ENCODE results near the gene ABI1. TPM values are rescaled to one million over a fixed set of nuclear protein-coding genes. Genes with fewer than 3 reads are reported as not detected.

The ABI1 gene
- total and polyA plus RNA-seq, 2 donors (not counting 3 experiments of a cell fraction or from before 2014, with no cell fraction given): 58.8 to 59.1 TPM

DNA sequence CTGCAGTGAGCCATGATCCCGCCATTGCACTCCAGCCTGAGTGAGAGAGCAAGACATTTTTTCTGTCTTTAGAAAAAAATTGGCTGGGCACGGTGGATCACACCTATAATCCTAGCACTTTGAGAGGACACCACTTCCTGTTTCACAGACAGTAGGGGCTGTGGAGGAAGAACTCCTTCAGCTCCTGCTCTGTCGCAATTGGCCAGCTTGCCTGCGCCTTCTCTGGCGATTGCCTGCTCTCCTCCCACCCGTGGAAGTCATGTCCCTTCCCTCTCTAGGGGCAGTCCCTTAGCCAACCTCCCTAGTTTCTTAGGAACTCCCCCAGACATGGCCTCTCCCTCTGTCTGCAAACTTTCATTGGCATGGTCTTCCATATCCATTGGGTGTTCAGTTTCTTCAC lies 154.6 kb downstream of the ABI1 start:
- Histone ChIP-seq H3K9me1 (replicated peaks; ENCODE audit: control insufficient read depth, extremely low read depth, insufficient read depth, low read length) (no peaks in the 10 kb centered on the region), H3K4me1 (ENCODE audit: control insufficient read depth, extremely low read depth, insufficient read depth, low read length) (no peaks in the 10 kb centered on the region), H3K27me3 (ENCODE audit: control insufficient read depth in 2 of 2, insufficient read depth in 2 of 2, low read length in 2 of 2) (no peaks in the 10 kb centered on the region), H3K9ac (replicated peaks; ENCODE audit: extremely low read depth, insufficient read depth, low read length) (no peak overlapping the region), H2AFZ (ENCODE audit: low read depth, low read length) (no peak overlapping the region), H3K4me3 (replicated peaks in 1 of 3; ENCODE audit: insufficient read depth in 1 of 3, low read depth in 1 of 3, low read length in 3 of 3) (no peak overlapping the region), H3K9me3 (replicated peaks; ENCODE audit: control insufficient read depth, insufficient read depth, low read length) (no peaks in the 10 kb centered on the region), H3K4me2 (ENCODE audit: insufficient read depth, low read length) (no peak overlapping the region), H3K36me3 (ENCODE audit: control insufficient read depth in 2 of 2, extremely low read depth in 1 of 2, insufficient read depth in 2 of 2, low read length in 2 of 2) (peaks cover 0 to 6% of the 10 kb centered on the region in 2 experiments), H4K20me1 (replicated peaks; ENCODE audit: control insufficient read depth, extremely low read depth, insufficient read depth, low read length) (no peaks in the 10 kb centered on the region), H3K27ac (ENCODE audit: insufficient read depth, low read depth, low read length) (no peak overlapping the region), H3K79me2 (ENCODE audit: control insufficient read depth, insufficient read depth, low read length) (peaks cover 20% of the 10 kb centered on the region)
- intact Hi-C loops (cut with micrococcal nuclease): no loop called here
- POLR2A ChIA-PET: no interaction called here
- dilution Hi-C loops (cut with MboI; ENCODE audit: extremely low pct_ligation_motif_present, low sequenced_read_pairs): no loop called here
- FAIRE-seq (no peak), DNase-seq (ENCODE audit: low read depth, low spot score) (no peak)
- BruUV-seq (replicated peaks): no TSS peak
- no peak for TF ChIP-seq GATA2 (IDR thresholded peaks at IDR 0.05; ENCODE audit: insufficient read depth, insufficient read length, low read depth, low read length)
- no peak for TF ChIP-seq MYC (IDR thresholded peaks at IDR 0.05; ENCODE audit: low read depth, low read length)
- CTCF ChIA-PET: interaction anchor here (1.0 to 2.6 kb wide), 2 partner anchors 20 to 177 kb away, joined by 3 to 11 read pairs; no protein-coding TSS in a partner anchor

- Histone ChIP-seq H3K9me1 (replicated peaks; ENCODE audit: control insufficient read depth, extremely low read depth, insufficient read depth, low read length) (no peaks in the 10 kb centered on the region), H3K9ac (replicated peaks; ENCODE audit: extremely low read depth, insufficient read depth, low read length) (no peak overlapping the region), H3K27ac (ENCODE audit: insufficient read depth, low read depth, low read length) (no peak overlapping the region), H3K27me3 (ENCODE audit: control insufficient read depth in 2 of 2, insufficient read depth in 2 of 2, low read length in 2 of 2) (no peaks in the 10 kb centered on the region), H3K4me1 (ENCODE audit: control insufficient read depth, extremely low read depth, insufficient read depth, low read length) (no peaks in the 10 kb centered on the region), H3K4me3 (replicated peaks in 1 of 3; ENCODE audit: insufficient read depth in 1 of 3, low read depth in 1 of 3, low read length in 3 of 3) (no peak overlapping the region), H3K9me3 (replicated peaks; ENCODE audit: control insufficient read depth, insufficient read depth, low read length) (no peaks in the 10 kb centered on the region), H2AFZ (ENCODE audit: low read depth, low read length) (no peak overlapping the region), H3K36me3 (ENCODE audit: control insufficient read depth in 2 of 2, extremely low read depth in 1 of 2, insufficient read depth in 2 of 2, low read length in 2 of 2) (peaks cover 0 to 6% of the 10 kb centered on the region in 2 experiments), H3K79me2 (ENCODE audit: control insufficient read depth, insufficient read depth, low read length) (peaks cover 41% of the 10 kb centered on the region), H4K20me1 (replicated peaks; ENCODE audit: control insufficient read depth, extremely low read depth, insufficient read depth, low read length) (no peaks in the 10 kb centered on the region), H3K4me2 (ENCODE audit: insufficient read depth, low read length) (no peak overlapping the region)
- POLR2A ChIA-PET: no interaction called here
- no peak for FAIRE-seq
- dilution Hi-C loops (cut with MboI; ENCODE audit: extremely low pct_ligation_motif_present, low sequenced_read_pairs): no loop called here
- TF ChIP-seq GATA2 (IDR thresholded peaks at IDR 0.05; ENCODE audit: insufficient read depth, insufficient read length, low read depth, low read length) (no peak), FOS (IDR thresholded peaks at IDR 0.05; ENCODE audit: borderline replicate concordance, insufficient read depth, low read length) (no peak), POLR2A (IDR thresholded peaks at IDR 0.05; ENCODE audit: low read depth, low read length) (no peak), MYC (IDR thresholded peaks at IDR 0.05; ENCODE audit: low read depth, low read length) (no peak), POLR2AphosphoS5 (IDR thresholded peaks at IDR 0.05; ENCODE audit: insufficient read depth, low read depth, low read length) (no peak), JUN (IDR thresholded peaks at IDR 0.05; ENCODE audit: borderline replicate concordance, insufficient read depth, insufficient read length, low read depth) (no peak), EZH2 (IDR thresholded peaks at IDR 0.05; ENCODE audit: borderline replicate concordance, low read depth, low read length, severe bottlenecking) (no peak), MAX (IDR thresholded peaks at IDR 0.05; ENCODE audit: insufficient read depth, insufficient read length) (no peak)
- TF ChIP-seq, protein P1, sequence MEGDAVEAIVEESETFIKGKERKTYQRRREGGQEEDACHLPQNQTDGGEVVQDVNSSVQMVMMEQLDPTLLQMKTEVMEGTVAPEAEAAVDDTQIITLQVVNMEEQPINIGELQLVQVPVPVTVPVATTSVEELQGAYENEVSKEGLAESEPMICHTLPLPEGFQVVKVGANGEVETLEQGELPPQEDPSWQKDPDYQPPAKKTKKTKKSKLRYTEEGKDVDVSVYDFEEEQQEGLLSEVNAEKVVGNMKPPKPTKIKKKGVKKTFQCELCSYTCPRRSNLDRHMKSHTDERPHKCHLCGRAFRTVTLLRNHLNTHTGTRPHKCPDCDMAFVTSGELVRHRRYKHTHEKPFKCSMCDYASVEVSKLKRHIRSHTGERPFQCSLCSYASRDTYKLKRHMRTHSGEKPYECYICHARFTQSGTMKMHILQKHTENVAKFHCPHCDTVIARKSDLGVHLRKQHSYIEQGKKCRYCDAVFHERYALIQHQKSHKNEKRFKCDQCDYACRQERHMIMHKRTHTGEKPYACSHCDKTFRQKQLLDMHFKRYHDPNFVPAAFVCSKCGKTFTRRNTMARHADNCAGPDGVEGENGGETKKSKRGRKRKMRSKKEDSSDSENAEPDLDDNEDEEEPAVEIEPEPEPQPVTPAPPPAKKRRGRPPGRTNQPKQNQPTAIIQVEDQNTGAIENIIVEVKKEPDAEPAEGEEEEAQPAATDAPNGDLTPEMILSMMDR (IDR thresholded peaks at IDR 0.05; ENCODE audit: extremely low read depth in 1 of 2, insufficient read depth in 1 of 2, low read depth in 1 of 2, low read length in 2 of 2): no peak
- no TSS peak for BruUV-seq (replicated peaks)
- intact Hi-C loops (cut with micrococcal nuclease): no loop called here
- CTCF ChIA-PET: interaction anchor here (2.6 kb wide), 1 partner anchor 22 kb away, joined by 11 read pairs; no protein-coding TSS in a partner anchor
- peak; percentile 26 for DNase-seq (ENCODE audit: low read depth, low spot score)
These were observed 156.8 kb downstream of the ABI1 start for GRCh38 chr10:26703974-26704373.
